Umbilical cord (tissue), 2 donors: ENCODE measurements around the gene NRAS. TPM values are rescaled to one million over a fixed set of nuclear protein-coding genes. Genes with fewer than 3 reads are reported as not detected.

ENCODE experiments used
- DNase-seq: peaks from one replicate; pipeline ENCODE4 v3.0.0-alpha.2; 2015; ENCODE audit warnings: low spot score
- total RNA-seq: library from RNA; depleted of rRNA; stranded (reverse); fragments of >200 nt; gene quantifications from one replicate; pipeline ENCODE4 v1.2.3, GENCODE V29; 2014; ENCODE audit warnings: low replicate concordance; ENCODE audit not compliant: insufficient read depth

NRAS gene
- total RNA-seq, 1 donor from 2014 or later: 32.7 TPM

DNA sequence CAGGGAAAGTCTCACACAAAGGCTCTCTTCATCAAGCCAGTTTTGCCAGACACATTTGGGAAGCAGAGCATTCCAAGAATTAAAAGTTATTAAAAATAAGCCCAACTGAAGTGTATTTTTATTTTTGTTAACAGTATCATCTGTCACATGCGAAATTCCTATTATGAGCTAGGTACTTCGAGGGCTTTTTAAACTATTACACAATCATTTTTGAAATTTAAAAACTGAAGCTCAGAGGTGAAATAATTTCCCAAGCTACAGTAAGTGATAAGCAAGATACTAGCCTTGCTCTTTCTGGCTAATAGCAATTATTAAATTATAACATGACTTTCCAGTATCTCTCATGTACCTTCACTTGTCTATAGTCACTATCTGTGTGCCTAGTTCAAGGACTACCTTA, 12.0 kb upstream of the NRAS start:
- no peak for DNase-seq

DNA sequence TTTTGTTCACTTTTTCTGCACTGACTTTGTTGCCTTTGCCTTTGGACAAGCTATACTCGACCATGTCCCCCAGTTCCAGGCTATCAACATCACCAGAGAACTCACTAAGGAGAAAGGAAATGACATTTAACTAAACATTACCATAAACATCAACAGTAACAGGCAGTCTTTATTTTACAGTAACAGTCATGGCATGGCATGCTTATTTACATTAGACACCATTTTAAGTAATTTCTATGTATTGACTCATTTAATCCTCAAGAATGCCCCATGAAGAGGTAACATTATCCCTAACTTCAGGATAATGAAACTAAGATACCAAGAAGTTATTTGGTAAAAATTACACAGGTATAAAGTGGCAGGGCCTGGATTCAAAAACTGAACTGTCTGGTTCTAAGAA, 8.7 kb upstream of the NRAS start:
- no peak for DNase-seq

DNA sequence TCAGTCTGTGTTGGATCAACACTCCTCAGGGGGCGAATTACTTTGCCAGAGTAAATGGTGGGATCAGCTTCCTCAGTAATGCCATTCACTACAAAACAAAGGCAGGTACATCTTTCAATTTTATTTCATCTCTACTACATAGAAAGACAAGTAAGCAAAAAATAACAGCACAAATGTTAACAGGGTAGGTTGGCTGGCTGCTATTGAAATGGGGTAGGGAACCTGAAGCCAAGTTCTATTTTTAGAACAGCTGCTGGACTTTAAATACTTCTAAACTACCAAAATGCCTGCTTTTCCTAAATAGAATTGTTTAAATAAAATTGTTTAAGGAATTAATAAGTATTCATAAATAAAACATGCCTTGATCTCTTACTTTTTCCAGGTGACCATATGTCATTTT, 7.3 kb upstream of the NRAS start:
- DNase-seq: no peak

DNA sequence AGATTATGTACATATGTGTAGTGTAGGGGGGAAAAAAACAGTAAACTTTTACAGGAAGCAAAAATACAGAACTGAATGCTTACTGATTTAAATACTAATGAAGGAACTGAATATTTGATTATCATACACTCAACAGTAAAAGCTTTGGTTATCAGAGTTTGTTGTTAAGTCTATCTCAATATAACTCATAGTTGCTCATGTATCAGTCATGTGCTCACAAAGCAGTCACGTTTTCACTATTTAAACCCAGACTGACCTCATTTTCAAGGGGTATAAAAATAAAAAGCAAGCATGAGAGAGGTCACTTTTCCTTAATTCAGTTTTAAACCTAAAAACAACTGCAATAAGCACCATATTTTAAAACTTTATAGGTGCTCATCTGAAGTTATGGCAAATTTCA, 6.9 kb upstream of the NRAS start:
- DNase-seq: no peak

DNA sequence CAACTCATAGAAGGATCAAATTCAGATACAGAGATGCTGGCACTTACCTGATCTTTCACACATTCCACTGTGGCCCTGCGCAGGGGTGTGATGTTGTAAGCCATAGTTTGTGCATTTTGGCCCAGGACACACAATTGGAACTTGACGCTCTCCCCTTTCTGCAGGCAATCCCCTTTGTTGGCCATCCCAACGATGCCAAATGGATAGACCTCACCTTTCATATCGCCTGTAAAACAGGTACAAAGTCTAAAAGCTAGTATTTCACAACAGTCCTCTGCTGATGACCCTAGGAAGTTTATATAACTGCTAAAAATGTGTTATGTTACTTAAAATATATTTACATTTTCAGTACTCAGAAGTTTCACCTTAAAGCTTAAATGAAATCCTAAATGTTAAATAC, 3.9 kb upstream of the NRAS start:
- DNase-seq: no peak

DNA sequence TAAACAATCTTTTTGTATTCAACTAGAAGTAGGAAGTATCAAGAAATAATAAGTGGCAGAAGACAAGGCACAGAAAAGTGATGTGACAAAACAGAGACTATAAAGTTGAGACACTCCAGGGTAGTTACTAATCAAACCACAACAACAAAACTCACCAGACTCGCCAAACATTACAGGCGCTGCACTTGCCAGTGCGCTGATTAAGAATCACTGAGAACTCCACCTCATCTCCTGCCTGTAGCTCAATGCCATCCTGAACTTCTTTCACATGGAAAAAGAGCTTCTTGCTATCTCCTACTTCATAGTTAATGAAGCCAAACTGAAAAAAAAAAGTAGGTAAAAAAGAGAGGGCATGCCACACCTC, 2.8 kb upstream of the NRAS start:
- no peak for DNase-seq

DNA sequence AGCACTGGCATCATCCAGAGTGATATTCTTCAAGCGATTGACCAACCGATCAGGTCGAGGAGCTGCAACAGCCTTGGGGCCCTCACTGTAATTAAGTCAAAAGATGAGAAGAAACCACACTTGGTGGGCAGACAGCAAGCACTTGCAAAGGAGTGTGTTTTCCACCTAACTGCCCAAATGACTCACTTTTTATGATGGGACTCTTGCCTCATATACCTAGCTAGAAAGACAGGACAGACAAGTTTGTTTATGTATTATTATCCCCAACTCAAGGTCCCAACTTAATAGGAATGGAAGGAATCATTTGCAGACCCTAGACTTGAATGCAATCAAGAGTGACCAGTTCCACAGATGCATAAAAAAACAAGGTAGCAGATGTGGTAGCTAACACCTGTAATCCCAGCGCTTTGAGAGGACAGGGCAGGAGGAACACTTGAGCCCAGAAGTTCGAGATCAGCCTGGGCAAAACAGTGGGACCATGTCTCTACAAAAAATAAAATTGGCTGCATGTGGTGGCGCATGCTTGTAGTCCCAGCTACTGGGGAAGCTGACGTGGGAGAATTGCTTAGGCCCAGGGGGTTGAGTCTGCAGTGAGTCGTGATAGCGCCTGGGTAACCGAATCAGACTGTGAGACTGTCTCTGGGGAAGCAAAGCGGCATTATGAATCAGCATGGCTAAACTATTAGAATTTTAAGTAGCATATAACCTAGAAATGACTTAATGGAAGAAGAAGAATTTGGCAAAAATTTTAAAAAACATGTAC, 2.3 kb upstream of the NRAS start:
- no peak for DNase-seq

DNA sequence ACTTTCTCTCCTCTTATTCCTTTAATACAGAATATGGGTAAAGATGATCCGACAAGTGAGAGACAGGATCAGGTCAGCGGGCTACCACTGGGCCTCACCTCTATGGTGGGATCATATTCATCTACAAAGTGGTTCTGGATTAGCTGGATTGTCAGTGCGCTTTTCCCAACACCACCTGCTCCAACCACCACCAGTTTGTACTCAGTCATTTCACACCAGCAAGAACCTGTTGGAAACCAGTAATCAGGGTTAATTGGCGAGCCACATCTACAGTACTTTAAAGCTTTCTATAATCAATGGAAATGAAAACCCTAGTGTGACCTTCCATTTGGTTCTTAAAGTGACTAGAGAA, 643 bp downstream of the NRAS start:
- DNase-seq: no peak

DNA sequence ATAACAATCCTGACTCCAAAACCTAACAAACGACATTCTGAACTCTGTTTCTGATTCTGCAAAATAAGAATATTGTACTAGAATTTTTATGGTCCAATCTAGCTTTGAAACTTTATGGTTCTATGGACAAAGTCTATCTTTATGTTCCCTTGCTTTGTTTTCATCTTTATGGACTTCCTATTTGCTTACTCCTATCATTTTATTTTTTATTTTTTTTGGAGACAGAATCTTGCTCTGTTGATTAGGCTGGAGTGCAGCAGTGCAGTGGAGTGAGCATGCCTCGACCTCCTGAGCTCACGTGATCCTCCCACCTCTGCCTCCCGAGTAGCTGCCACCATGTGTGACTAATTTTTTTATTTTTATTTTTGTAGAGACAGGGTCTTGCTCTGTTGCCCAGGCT, 3.6 kb downstream of the NRAS start:
- no peak for DNase-seq

DNA sequence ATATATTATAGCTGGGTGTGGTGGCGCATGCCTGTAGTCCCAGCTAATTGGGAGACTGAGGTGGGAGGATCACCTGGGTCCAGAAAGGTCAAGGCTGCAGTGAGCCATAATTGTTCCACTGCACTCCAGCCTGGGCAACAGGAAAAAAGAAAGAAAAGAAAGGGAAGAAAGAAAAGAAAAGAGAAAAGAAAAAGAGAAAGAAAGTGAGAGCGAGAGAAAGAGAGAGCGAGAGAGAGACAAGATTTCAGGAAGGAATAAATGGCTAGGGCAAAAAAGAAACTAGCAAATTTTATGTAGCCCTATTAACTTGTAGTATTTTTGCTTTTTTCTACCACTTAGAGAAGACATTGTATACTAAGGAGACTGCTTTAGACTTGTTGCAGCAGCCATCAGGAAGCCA, 6.2 kb downstream of the NRAS start:
- DNase-seq: no peak

DNA sequence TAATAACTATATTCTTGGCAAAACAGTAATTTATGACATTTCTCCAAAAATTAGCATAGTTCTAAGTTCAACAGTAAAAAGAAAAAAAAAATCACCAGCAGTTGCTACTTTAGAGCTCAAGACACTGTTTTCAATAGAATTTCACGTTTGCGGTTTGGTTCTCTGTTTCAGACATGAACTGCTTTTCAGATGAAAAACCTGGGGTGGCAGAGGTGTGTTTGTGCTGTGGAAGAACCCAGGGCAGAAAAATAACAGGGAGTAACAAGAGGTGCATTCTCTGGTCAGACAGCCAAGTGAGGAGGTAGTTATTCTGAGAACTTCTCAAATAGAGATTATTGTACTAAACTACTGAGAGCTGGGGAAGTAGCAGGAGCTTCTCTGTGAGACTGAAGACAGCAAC, 9.0 kb downstream of the NRAS start:
- DNase-seq: no peak

DNA sequence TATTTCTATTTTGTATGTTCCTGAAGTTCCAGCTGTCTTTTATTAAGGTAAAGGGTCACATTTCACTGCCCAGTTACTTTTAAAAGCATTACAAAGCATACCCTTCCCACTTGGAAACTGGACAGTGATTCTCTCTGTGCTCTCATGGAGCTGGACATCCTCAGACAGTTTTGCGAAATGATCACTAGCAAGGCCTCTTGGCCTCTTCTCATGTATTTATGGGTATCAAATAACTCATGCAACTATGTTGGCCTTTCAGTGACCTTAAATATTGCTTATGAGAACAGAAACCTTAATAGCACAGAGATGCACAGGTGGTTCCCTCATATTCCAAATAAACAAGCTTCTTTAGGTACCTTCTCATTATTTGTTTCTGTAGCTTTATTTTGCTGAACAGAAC, 13.3 kb downstream of the NRAS start:
- no peak for DNase-seq

DNA sequence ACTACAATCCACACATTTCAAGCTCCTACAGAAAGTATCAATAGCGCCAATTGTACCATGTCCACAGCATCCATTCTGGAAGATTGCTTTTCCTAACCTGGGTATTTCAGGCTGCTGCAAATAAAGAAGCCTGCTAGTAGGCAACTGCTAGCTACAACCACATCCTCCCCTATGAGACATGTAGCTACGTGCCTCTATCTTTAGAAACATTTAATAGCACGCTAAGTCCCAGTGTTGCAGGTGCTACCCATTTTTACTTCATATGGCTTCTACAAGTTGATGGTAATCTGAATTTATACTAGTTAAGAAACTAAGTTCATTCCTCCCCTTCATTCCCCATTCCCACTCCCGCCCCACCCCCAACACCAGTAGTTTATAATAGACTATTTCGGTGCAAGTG, 13.8 kb downstream of the NRAS start:
- DNase-seq: no peak

DNA sequence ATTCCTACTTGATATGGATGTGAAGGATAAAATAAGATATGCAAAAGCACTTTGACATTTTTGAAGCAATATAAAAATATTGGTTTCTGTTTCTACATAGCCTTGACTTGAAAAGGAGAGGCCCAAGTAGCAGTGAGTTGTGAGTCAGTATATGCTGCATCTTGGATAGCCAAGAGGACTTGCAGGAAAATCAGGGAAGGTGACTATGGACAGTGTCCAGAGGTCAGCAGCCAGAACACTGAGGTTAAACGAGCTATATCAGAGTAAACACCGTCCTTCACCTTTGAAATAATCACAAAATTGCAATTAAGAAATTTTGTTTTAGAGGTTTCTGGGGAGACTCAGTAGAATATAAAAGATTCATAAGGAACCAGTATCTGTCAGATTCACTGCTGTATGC, 14.6 kb downstream of the NRAS start:
- DNase-seq: no peak

DNA sequence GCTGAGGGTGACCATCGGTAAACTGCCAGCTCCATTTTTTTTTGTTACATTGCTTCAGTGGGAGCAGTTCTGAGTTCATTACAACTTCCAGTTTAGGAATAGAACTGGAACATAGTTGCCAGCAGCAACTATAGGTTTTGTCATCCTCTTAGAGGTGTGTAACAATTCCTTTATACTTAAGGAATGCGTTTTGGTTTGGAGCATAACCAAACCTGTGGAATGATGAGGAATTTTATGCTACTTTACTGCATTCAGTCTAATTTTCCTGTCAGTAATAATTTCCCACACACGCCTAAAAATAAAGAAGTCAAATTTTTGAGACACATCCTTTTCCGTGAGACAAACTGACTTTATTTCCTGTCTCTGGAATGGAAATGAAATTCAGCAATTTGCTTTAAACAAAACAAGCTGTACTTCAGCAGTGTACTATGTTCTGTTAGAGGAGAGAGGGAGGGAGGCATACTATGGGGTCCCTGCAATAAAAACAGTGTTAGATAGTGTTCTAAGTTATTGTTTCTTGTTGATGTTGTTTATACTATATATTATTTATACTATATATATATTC, 16.5 kb downstream of the NRAS start:
- DNase-seq: no peak

DNA sequence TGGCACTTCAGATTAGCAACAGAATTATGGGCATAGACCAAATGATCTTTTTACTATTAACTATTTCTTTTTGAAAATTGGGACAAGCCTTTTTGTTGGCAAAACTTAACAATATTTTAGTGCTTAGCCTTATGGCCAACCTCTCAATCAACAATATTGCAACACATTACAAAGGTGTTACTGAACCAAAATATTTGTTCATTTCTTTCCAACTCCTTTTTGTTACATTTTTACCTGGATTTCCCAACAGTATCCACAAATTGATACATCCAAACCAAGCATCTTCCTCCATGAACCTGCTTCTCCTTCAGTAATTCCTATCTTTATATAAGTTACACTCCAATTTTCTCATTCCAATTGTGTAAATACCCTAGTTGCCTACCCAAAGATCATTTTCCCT, 19.8 kb downstream of the NRAS start:
- DNase-seq: no peak

DNA sequence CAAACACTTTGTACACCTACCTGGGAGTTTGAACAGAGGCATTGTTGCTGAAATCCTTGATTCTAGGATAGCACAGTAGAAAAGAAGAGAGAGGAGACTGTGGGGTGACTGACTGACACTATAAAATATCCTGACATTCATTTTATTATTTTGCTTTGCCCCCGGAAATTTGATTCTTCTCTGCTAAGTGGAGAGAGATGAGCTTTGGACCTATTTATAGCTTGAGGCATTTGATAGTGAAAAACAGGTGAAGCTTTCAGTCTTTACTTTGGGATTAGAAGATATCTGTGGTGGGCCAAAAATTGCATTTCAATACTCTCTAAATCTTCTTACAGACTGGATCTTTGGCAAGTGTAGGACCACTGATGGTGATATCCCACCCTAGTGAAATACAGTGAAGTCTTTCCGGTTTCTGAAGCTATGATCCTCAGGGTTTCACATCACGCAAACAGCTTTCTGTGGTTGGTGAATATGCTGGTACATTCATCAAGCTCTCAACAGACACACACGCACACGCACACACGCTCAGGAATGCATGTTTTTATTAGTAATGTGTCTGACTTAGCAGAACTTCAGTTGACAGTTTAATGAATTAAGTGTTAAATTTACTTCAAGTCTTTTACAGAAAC, 21.0 kb downstream of the NRAS start, which contains the start of gene AMPD1:
AMPD1 (minus strand) TSS at position 117 of the 629 bp plus-strand sequence; CDS start at position 42, 75 bp downstream.
- no peak for DNase-seq

DNA sequence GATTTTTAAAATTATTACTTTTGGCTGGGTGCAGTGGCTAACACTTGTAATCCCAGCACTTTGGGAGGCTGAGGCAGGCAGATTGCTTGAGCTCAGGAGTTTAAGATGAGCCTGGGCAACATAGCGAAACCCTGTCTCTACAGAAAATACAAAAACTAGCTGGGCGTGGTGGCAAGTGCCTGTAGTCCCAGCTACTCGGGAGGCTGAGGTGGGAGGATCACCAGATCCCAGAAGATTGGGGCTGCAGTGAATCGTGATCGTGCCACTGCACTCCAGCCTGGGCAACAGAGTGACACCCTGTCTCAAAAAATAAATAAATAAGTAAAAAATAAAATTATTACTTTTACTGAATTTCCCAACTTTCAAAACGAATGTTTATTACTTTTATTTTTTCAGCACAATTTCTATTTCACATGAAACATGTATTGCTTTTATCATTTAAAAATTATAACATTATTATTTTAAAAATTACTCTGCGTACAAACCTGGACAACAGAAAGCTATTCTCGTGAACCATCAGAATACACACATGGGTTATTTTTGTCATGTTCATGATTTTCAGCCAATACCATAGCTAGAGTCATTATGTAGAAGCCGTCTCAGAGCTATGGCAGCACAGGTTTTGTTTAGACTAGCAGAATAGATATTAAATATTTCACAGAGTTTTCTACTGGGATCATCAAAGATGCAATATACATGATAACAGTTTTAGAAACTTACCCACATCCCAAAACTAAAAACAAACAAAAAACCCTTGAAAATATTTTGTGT, 21.8 kb downstream of the NRAS start:
- DNase-seq: no peak

DNA sequence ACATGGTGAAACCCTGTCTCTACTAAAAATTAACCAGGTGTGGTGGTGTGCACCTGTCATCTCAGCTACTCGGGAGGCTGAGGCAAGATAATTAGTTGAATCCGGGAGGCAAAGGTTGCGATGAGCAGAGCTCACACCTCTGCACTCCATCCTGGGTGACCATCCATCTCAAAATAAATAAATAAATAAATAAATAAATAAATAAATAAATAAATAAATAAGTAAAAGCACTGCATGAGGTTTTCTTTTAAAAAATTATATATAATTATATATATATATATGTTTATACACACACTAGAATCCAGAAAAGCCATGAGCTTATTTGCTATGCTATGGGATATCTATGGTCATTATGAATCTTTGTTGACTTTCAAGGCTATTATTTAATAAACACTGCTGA, 23.6 kb downstream of the NRAS start:
- no peak for DNase-seq

DNA sequence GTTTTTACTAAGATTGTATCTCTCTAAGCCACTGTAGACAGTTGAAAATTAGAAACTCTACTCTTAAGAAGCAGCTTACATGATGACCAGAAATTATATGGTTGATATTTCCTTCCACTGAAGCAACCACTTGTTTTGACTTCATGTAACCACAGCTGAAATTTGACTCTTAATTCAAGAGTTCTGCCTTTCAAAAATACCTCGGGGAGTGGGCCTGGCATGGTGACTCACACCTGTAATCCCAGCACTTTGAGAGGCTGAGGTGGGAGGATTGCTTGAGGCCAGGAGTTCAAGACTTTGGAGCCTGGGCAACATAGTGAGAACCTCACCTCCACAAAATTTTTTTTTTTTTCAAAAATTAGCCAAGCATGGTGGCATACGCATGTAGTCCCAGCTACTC, 25.5 kb downstream of the NRAS start:
- no peak for DNase-seq

DNA sequence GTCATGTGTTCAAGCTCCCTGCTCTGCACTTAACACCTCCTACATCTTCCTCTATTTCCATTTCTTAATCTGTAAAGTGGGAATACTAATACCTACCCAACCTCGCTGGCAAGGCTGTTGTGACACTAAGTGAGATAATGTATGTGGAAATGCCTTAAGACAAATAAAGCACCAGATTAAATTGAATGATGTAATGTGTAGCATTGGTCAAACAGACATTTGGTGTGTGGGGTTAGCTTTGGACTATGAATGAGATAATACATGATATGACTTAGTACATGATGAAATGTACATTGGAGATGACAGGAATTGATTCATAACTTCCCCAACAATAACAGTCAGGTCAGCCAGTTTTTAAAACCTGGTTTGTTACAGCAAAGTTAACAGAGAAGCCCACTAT, 26.4 kb downstream of the NRAS start:
- no peak for DNase-seq

DNA sequence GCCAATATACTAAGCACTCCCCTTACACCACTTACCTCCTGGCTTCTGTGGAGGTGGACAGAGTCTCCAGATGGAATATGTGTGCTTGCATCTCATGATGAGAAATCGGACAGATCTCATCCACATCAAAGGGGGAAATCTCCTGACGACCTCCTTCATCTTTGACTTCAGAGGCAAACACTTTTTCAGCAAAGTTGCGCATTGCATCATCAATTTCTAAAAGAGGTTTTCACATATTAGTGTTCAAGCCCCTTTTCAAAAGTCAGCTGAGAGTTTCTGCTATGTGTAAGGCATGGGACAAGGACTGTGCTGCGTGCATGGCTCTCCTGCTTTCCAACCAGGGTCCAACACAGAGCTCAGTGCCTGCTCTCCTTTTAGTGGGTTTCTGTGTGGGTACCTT, 28.0 kb downstream of the NRAS start:
- no peak for DNase-seq

DNA sequence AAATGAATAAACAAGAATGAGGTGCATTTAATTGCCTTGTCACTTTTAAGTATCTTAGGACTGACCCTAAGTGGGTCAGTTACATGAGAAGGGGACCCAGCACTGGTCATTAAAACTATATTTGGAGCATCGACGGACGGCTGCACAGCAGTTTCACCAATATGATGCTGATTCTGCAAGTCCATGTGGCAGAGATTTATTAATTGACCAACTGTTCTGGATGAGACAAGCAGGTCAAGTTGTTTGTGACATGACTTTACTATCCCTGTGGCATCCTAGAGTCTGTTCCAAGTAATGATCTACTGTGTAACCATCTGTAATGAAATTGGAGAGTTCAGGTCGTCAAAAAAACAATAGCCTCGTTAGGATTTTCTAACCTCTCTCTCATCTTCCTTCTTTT, 30.7 kb downstream of the NRAS start:
- no peak for DNase-seq
